ENCODE measurements around the gene LYSMD4.
"Not testable (repeated sequence)": the region's sequence is repeated elsewhere in the genome, so short reads cannot be mapped to it uniquely, and the experiment has no call there.

The LYSMD4 gene

GRCh38 chr15:99733268-99734039 lies at the start of gene LYSMD4:
TSS of gene LYSMD4 (minus strand) at chr15:99733437. CDS start at chr15:99731999, 1,438 bp downstream.
- DNase-seq, result peak; percentile 98

GRCh38 chr15:99782029-99782428 lies 48.8 kb upstream of the LYSMD4 start:
- DNase-seq, result not testable (repeated sequence)

- no peak for DNase-seq
Observed at GRCh38 chr15:99777144-99777543, 43.9 kb upstream of the LYSMD4 start.

GRCh38 chr15:99764522-99764921 lies 31.3 kb upstream of the LYSMD4 start:
- no peak for DNase-seq

- no peak for DNase-seq
Observed at GRCh38 chr15:99763827-99764226, 30.6 kb upstream of the LYSMD4 start.

GRCh38 chr15:99762288-99762687 lies 29.1 kb upstream of the LYSMD4 start:
- DNase-seq, result no peak

- DNase-seq, result peak; percentile 47
Observed at GRCh38 chr15:99755692-99756409, 22.6 kb upstream of the LYSMD4 start.

GRCh38 chr15:99753066-99753465 lies 19.8 kb upstream of the LYSMD4 start:
- no peak for DNase-seq

- no peak for DNase-seq
Observed at GRCh38 chr15:99752556-99752955, 19.3 kb upstream of the LYSMD4 start.

GRCh38 chr15:99750326-99750725 lies 17.1 kb upstream of the LYSMD4 start:
- not testable (repeated sequence) for DNase-seq

GRCh38 chr15:99749386-99749785 lies 16.1 kb upstream of the LYSMD4 start:
- no peak for DNase-seq

- DNase-seq, result no peak
Observed at GRCh38 chr15:99745370-99746086, 12.3 kb upstream of the LYSMD4 start.

GRCh38 chr15:99744142-99744541 lies 10.9 kb upstream of the LYSMD4 start:
- no peak for DNase-seq

GRCh38 chr15:99741835-99742234 lies 8.6 kb upstream of the LYSMD4 start:
- no peak for DNase-seq

- DNase-seq, result no peak
Observed at GRCh38 chr15:99738021-99738847, 5.0 kb upstream of the LYSMD4 start.

- no peak for DNase-seq
Observed at GRCh38 chr15:99736702-99737101, 3.5 kb upstream of the LYSMD4 start.

- no peak for DNase-seq
Observed at GRCh38 chr15:99735868-99736267, 2.6 kb upstream of the LYSMD4 start.

- no peak for DNase-seq
Observed at GRCh38 chr15:99734575-99734974, 1.3 kb upstream of the LYSMD4 start.

GRCh38 chr15:99734040-99734291 lies 729 bp upstream of the LYSMD4 start:
- not testable (repeated sequence) for DNase-seq

- peak; percentile 10 for DNase-seq
Observed at GRCh38 chr15:99732751-99733267, 428 bp downstream of the LYSMD4 start.

GRCh38 chr15:99732124-99732750 lies 1.0 kb downstream of the LYSMD4 start:
- DNase-seq, result no peak
